Body of pancreas (tissue), 4 donors: ENCODE data around the gene CFAP43. TPM values are rescaled to one million over a fixed set of nuclear protein-coding genes. Genes with fewer than 3 reads are reported as not detected.

Source experiments
- ATAC-seq: fragments of 150-250 bp; one replicate; pipeline ENCODE4 v1.9.1; 2016
- DNase-seq, 4 donors: peaks; one replicate each; pipeline ENCODE4 v3.0.0-alpha.2; 2019
- H3K27ac ChIP-seq, 4 donors: fragments of 200-600 bp; sonication (generic); 1 replicate in 3 of 4; 2 replicates in 1 of 4; pipeline versions ENCODE4 v1.5.1 to v1.6.1; 2016 to 2019; ENCODE audit warnings: mild to moderate bottlenecking in 1 of 4, mixed read lengths in 1 of 4, moderate library complexity in 1 of 4
- H3K27me3 ChIP-seq, 2 donors: fragments of 200-600 bp; sonication (generic); one replicate each; pipeline ENCODE4 v1.6.0; 2016; ENCODE audit warnings: mild to moderate bottlenecking in 1 of 2
- H3K36me3 ChIP-seq, 2 donors: fragments of 200-600 bp; sonication (generic); replicated peaks in 1 of 2; 2 replicates each; pipeline ENCODE4 v1.5.1; 2016; ENCODE audit warnings: low read depth in 2 of 2; ENCODE audit not compliant: insufficient read depth in 1 of 2
- H3K4me1 ChIP-seq: fragments of 200-600 bp; sonication (generic); one replicate; pipeline ENCODE4 v1.6.0; 2016
- H3K4me3 ChIP-seq, 2 donors: fragments of 200-600 bp; sonication (generic); 1 replicate in 1 of 2; 2 replicates in 1 of 2; pipeline ENCODE4 v1.5.1; 2016 to 2019
- H3K9me3 ChIP-seq, 3 donors: fragments of 200-600 bp; sonication (generic); 1 replicate in 2 of 3; 2 replicates in 1 of 3; pipeline ENCODE4 v1.5.1; 2016
- POLR2A ChIP-seq, 3 donors: fragments of 450-650 bp; IDR thresholded peaks; one replicate each; pipeline ENCODE4 v1.6.1; 2016; ENCODE audit warnings: antibody characterized with exemption in 3 of 3, mild to moderate bottlenecking in 2 of 3
- WGBS, 2 donors: methylation state at CpG; one replicate each; pipeline ENCODE4 v1.1.5; 2017; 5-methylcytosine and 5-hydroxymethylcytosine counted together
- intact Hi-C: fragments of 100-400 bp; cut with DNase I; formaldehyde crosslinking; loops from one replicate; pipeline ENCODE4 v1.15.1; 2023
- total RNA-seq, 2 donors: library from RNA; depleted of rRNA; stranded (reverse); fragments of >200 nt; gene quantifications; one replicate each; pipeline ENCODE4 v1.1.0, GENCODE V29; 2016
- TF ChIP-seq, protein P1 (sequence below), 7 experiments: fragments of 450-650 bp in 4 of 7; fragments of 200-600 bp in 3 of 7; sonication (generic) in 3 of 7; IDR thresholded peaks; one replicate each; pipeline ENCODE4 v1.5.1; 2016 to 2019; ENCODE audit warnings: antibody characterized with exemption in 7 of 7

Gene CFAP43
- total RNA-seq, 2 donors from 2014 or later = 2.3 to 4.0 TPM

- intact Hi-C loops = no loop called here
- 68 to 72% methylated on average over 4 of the region's 4 CpGs for WGBS, 2 donors
- ATAC-seq = no peak
- DNase-seq = no peak
- Histone ChIP-seq H3K9me3 (no peaks in the 10 kb centered on the region), H3K4me3 (no peak overlapping the region), H3K36me3 (no peaks in the 10 kb centered on the region), H3K27me3 (no peaks in the 10 kb centered on the region), H3K27ac (no peak overlapping the region), H3K4me1 (no peaks in the 10 kb centered on the region)
- TF ChIP-seq POLR2A (IDR thresholded peaks at IDR 0.05) = no peak
- TF ChIP-seq, protein P1, sequence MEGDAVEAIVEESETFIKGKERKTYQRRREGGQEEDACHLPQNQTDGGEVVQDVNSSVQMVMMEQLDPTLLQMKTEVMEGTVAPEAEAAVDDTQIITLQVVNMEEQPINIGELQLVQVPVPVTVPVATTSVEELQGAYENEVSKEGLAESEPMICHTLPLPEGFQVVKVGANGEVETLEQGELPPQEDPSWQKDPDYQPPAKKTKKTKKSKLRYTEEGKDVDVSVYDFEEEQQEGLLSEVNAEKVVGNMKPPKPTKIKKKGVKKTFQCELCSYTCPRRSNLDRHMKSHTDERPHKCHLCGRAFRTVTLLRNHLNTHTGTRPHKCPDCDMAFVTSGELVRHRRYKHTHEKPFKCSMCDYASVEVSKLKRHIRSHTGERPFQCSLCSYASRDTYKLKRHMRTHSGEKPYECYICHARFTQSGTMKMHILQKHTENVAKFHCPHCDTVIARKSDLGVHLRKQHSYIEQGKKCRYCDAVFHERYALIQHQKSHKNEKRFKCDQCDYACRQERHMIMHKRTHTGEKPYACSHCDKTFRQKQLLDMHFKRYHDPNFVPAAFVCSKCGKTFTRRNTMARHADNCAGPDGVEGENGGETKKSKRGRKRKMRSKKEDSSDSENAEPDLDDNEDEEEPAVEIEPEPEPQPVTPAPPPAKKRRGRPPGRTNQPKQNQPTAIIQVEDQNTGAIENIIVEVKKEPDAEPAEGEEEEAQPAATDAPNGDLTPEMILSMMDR (IDR thresholded peaks at IDR 0.05) = no peak
These were observed 87.2 kb downstream of the CFAP43 start for GRCh38 chr10:104144931-104145330.

- ATAC-seq (no peak), DNase-seq (no peak)
- Histone ChIP-seq H3K4me1 (no peaks in the 10 kb centered on the region), H3K27me3 (no peaks in the 10 kb centered on the region), H3K27ac (no peak overlapping the region), H3K9me3 (no peaks in the 10 kb centered on the region), H3K4me3 (no peak overlapping the region), H3K36me3 (no peaks in the 10 kb centered on the region)
- intact Hi-C loops = no loop called here
- 48 to 62% methylated on average over 3 of the region's 3 CpGs for WGBS, 2 donors
- TF ChIP-seq POLR2A (IDR thresholded peaks at IDR 0.05) = no peak
- TF ChIP-seq, protein P1 (IDR thresholded peaks at IDR 0.05) = no peak
These were observed 88.3 kb downstream of the CFAP43 start for GRCh38 chr10:104143829-104144228.

DNA sequence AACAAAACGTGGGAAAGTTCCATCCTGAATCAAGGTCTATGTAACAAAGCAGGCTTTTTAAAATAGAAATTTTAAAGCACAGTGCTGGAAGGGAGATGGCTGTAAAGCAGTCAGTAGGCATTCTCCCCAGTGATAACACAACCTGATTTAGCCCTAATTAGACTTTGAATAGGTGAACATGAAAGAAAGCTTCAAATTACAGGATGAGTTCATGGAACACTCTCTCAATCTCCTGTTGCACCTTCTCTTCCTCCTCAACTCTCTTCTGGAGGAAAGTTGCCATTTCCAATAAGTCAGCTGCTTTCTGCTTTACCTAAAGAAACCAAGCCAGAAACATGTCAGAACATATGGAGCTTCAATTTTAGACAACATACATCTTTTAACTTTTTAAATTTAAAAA, 90.1 kb downstream of the CFAP43 start:
- no peak for ATAC-seq
- Histone ChIP-seq H3K27ac (no peak overlapping the region), H3K4me1 (no peaks in the 10 kb centered on the region), H3K4me3 (no peak overlapping the region), H3K36me3 (no peaks in the 10 kb centered on the region), H3K27me3 (no peaks in the 10 kb centered on the region), H3K9me3 (no peaks in the 10 kb centered on the region)
- TF ChIP-seq, protein P1 (IDR thresholded peaks at IDR 0.05) = no peak
- no peak for TF ChIP-seq POLR2A (IDR thresholded peaks at IDR 0.05)
- 18 to 30% methylated on average over 1 of the region's 1 CpG for whole genome bisulfite sequencing, 2 donors
- no peak for DNase-seq
- intact Hi-C loops = no loop called here

DNA sequence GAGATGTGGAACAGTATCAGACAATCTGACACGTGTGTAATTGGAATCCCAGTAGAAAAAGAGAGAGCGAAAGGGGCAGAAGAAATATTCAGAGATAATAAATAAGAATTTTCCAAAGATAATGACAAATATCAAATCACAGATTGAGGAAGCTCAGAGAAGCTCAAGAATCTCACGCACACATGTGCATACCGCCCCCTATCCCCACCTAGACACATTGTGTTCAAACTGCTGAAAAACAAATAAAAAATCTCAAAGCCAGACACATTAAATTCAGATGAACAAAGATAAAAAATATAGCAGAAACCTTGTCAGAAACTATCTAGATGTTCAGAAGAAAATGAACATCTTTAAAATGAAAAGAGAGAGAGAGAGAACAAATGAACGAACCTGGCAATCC, 92.9 kb downstream of the CFAP43 start:
- WGBS, 2 donors = 67 to 70% methylated on average over 5 of the region's 5 CpGs
- H3K4me1 ChIP-seq = no peaks in the 10 kb centered on the region
- no peak overlapping the region for H3K4me3 ChIP-seq
- no peak for ATAC-seq
- no peak overlapping the region for H3K27ac ChIP-seq
- intact Hi-C loops = no loop called here
- no peaks in the 10 kb centered on the region for H3K9me3 ChIP-seq
- no peaks in the 10 kb centered on the region for H3K27me3 ChIP-seq
- H3K36me3 ChIP-seq = no peaks in the 10 kb centered on the region
- DNase-seq = no peak
- TF ChIP-seq POLR2A (IDR thresholded peaks at IDR 0.05) = no peak
- TF ChIP-seq, protein P1 (IDR thresholded peaks at IDR 0.05) = peak in 1 of 7 experiments; percentile 5

DNA sequence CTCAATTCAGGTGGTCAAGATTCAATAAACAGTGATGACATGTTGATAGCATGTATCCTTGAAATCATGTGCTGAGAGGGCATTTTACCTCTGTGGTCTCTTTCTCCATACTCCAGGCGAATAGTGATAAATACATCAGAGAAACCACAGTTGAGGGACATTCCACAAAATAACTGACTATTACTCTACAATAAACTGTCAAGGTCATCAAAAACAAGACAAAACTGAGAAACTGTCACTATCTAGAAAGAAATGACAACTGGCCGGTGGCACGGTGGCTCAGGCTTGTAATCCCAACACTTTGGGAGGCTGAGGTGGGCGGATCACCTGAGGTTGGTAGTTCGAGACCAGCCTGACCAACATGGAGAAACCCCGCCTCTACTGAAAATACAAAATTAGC, 94.0 kb downstream of the CFAP43 start:
- H3K4me3 ChIP-seq = no peak overlapping the region
- H3K27me3 ChIP-seq = no peaks in the 10 kb centered on the region
- WGBS, 2 donors = 90 to 91% methylated on average over 6 of the region's 6 CpGs
- DNase-seq (no peak), ATAC-seq (no peak)
- H3K27ac ChIP-seq = no peak overlapping the region
- no peaks in the 10 kb centered on the region for H3K4me1 ChIP-seq
- H3K36me3 ChIP-seq = no peaks in the 10 kb centered on the region
- intact Hi-C loops = no loop called here
- TF ChIP-seq, protein P1 (IDR thresholded peaks at IDR 0.05) = no peak
- TF ChIP-seq POLR2A (IDR thresholded peaks at IDR 0.05) = no peak
- H3K9me3 ChIP-seq = no peaks in the 10 kb centered on the region
